NCI-H146 treated with DMSO at 0.1 percent for 48 hours (cell line): ENCODE measurements around the gene CSTF3.
"Not testable (repeated sequence)": the region's sequence is repeated elsewhere in the genome, so short reads cannot be mapped to it uniquely, and the experiment has no call there.

Experiments used
- DNase-seq: peaks from one replicate; lab custom pipeline; 2025; ENCODE audit not compliant: unreplicated experiment; lab: John Stamatoyannopoulos, UW

The CSTF3 gene

GRCh38 chr11:33160587-33160986 is 693 bp downstream of the CSTF3 start:
- DNase-seq, result peak; percentile 34

GRCh38 chr11:33160136-33160535 is 1.1 kb downstream of the CSTF3 start:
- DNase-seq, result peak; percentile 25

- DNase-seq, result not testable (repeated sequence)
These were observed 1.9 kb downstream of the CSTF3 start for GRCh38 chr11:33159378-33159867.

- no peak for DNase-seq
These were observed 2.5 kb downstream of the CSTF3 start for GRCh38 chr11:33158596-33159275.

GRCh38 chr11:33157103-33158027 is 3.9 kb downstream of the CSTF3 start:
- peak; percentile 16 for DNase-seq

- DNase-seq, result no peak
These were observed 9.9 kb downstream of the CSTF3 start for GRCh38 chr11:33151399-33151798.

- no peak for DNase-seq
These were observed 13.7 kb downstream of the CSTF3 start for GRCh38 chr11:33147559-33147958.

- no peak for DNase-seq
These were observed 25.4 kb downstream of the CSTF3 start for GRCh38 chr11:33135768-33136443.

- no peak for DNase-seq
These were observed 26.1 kb downstream of the CSTF3 start for GRCh38 chr11:33135216-33135615.

- DNase-seq, result no peak
These were observed 27.0 kb downstream of the CSTF3 start for GRCh38 chr11:33134276-33134675.

- DNase-seq, result no peak
These were observed 27.5 kb downstream of the CSTF3 start for GRCh38 chr11:33133761-33134160.

- no peak for DNase-seq
These were observed 28.8 kb downstream of the CSTF3 start for GRCh38 chr11:33132510-33132909.

- no peak for DNase-seq
These were observed 32.5 kb downstream of the CSTF3 start for GRCh38 chr11:33128739-33129138.

- no peak for DNase-seq
These were observed 35.7 kb downstream of the CSTF3 start for GRCh38 chr11:33125611-33126010.

GRCh38 chr11:33125025-33125424 is 36.3 kb downstream of the CSTF3 start:
- DNase-seq, result no peak

- not testable (repeated sequence) for DNase-seq
These were observed 38.6 kb downstream of the CSTF3 start for GRCh38 chr11:33122696-33123095.

- no peak for DNase-seq
These were observed 44.7 kb downstream of the CSTF3 start for GRCh38 chr11:33116535-33116934.

- no peak for DNase-seq
These were observed 51.2 kb downstream of the CSTF3 start for GRCh38 chr11:33110083-33110482.

- no peak for DNase-seq
These were observed 51.9 kb downstream of the CSTF3 start for GRCh38 chr11:33109294-33109895.

GRCh38 chr11:33103836-33104235 is 57.4 kb downstream of the CSTF3 start:
- DNase-seq, result no peak

GRCh38 chr11:33094157-33094556 is 67.1 kb downstream of the CSTF3 start:
- DNase-seq, result no peak
